Limb (tissue), 2 donors: Measurements from ENCODE around the gene KCTD10.
"Not testable (repeated sequence)": the region's sequence is repeated elsewhere in the genome, so short reads cannot be mapped to it uniquely, and the experiment has no call there.

ENCODE experiments used
- DNase-seq, 2 donors: peaks; one replicate each; pipeline ENCODE4 v3.0.0-alpha.2; 2016; ENCODE audit errors: extremely low spot score in 2 of 2

The KCTD10 gene

GRCh38 chr12:109473526-109474270, 3.4 kb downstream of the KCTD10 start:
- DNase-seq, result not testable (repeated sequence)

GRCh38 chr12:109473006-109473405, 4.1 kb downstream of the KCTD10 start:
- no peak for DNase-seq

GRCh38 chr12:109469517-109469916, 7.6 kb downstream of the KCTD10 start:
- no peak for DNase-seq

- DNase-seq, result no peak
Observed at GRCh38 chr12:109467978-109468676, 9.0 kb downstream of the KCTD10 start.

- DNase-seq, result no peak
Observed at GRCh38 chr12:109466821-109467220, 10.3 kb downstream of the KCTD10 start.

GRCh38 chr12:109466305-109466704, 10.8 kb downstream of the KCTD10 start:
- no peak for DNase-seq

- no peak for DNase-seq
Observed at GRCh38 chr12:109464642-109465351, 12.3 kb downstream of the KCTD10 start.

- DNase-seq, result no peak
Observed at GRCh38 chr12:109463756-109464155, 13.3 kb downstream of the KCTD10 start.

GRCh38 chr12:109462868-109463692, 14.0 kb downstream of the KCTD10 start:
- peak; percentile 75 to 87 for DNase-seq

- peak; percentile 57 to 72 for DNase-seq
Observed at GRCh38 chr12:109461846-109462756, 15.0 kb downstream of the KCTD10 start.

GRCh38 chr12:109461049-109461845, 15.9 kb downstream of the KCTD10 start:
- no peak for DNase-seq

- no peak for DNase-seq
Observed at GRCh38 chr12:109460538-109460937, 16.6 kb downstream of the KCTD10 start.

GRCh38 chr12:109459247-109459646, 17.9 kb downstream of the KCTD10 start:
- DNase-seq, result no peak

- no peak for DNase-seq
Observed at GRCh38 chr12:109458771-109459208, 18.3 kb downstream of the KCTD10 start.

- no peak for DNase-seq
Observed at GRCh38 chr12:109458086-109458485, 19.0 kb downstream of the KCTD10 start.

- DNase-seq, result no peak
Observed at GRCh38 chr12:109455706-109456105, 21.4 kb downstream of the KCTD10 start.

GRCh38 chr12:109452489-109452888, 24.6 kb downstream of the KCTD10 start:
- no peak for DNase-seq

- DNase-seq, result no peak
Observed at GRCh38 chr12:109451400-109451799, 25.7 kb downstream of the KCTD10 start.

GRCh38 chr12:109450980-109451379, 26.1 kb downstream of the KCTD10 start:
- no peak for DNase-seq
